H9 (cell line): ENCODE measurements around the gene NCOA6. TPM values are rescaled to one million over a fixed set of nuclear protein-coding genes. Genes with fewer than 3 reads are reported as not detected.

Experiments
- DNase-seq: peaks from one replicate; pipeline ENCODE4 v3.0.0-alpha.2; 2017
- H2AFZ ChIP-seq: one replicate; pipeline ENCODE4 v1.6.1; 2013; ENCODE audit warnings: mild to moderate bottlenecking, low read length, control low read depth, moderate library complexity
- H2AK5ac ChIP-seq: 2 replicates; pipeline ENCODE4 v1.6.1; 2013; ENCODE audit warnings: low read length, control low read depth, mixed read lengths; ENCODE audit not compliant: insufficient read length
- H2BK120ac ChIP-seq: one replicate; pipeline ENCODE4 v1.6.1; 2013; ENCODE audit warnings: low read depth, mild to moderate bottlenecking, low read length, control low read depth, inconsistent platforms; ENCODE audit not compliant: poor library complexity, severe bottlenecking
- H2BK12ac ChIP-seq: 2 replicates; pipeline ENCODE4 v1.6.1; 2013; ENCODE audit warnings: low read length, control low read depth, mixed read lengths, low read depth; ENCODE audit not compliant: insufficient read length
- H2BK15ac ChIP-seq: 2 replicates; pipeline ENCODE4 v1.6.1; 2013; ENCODE audit warnings: low read depth, low read length, control low read depth
- H2BK20ac ChIP-seq: one replicate; pipeline ENCODE4 v1.6.1; 2013; ENCODE audit warnings: low read depth, mild to moderate bottlenecking, low read length, control low read depth, inconsistent platforms; ENCODE audit not compliant: poor library complexity, severe bottlenecking
- H2BK5ac ChIP-seq: 2 replicates; pipeline ENCODE4 v1.6.1; 2013; ENCODE audit warnings: low read length, control low read depth, mixed read lengths; ENCODE audit not compliant: insufficient read length
- H3K14ac ChIP-seq: 2 replicates; pipeline ENCODE4 v1.6.1; 2013; ENCODE audit warnings: low read length, control low read depth; ENCODE audit not compliant: insufficient read depth
- H3K18ac ChIP-seq: 2 replicates; pipeline ENCODE4 v1.6.1; 2013; ENCODE audit warnings: low read depth, mild to moderate bottlenecking, mixed read lengths, low read length, control low read depth; ENCODE audit not compliant: insufficient read length
- H3K23ac ChIP-seq: 2 replicates; pipeline ENCODE4 v1.6.1; 2013; ENCODE audit warnings: low read length, control low read depth, mixed read lengths, low read depth; ENCODE audit not compliant: insufficient read length
- H3K23me2 ChIP-seq: 2 replicates; pipeline ENCODE4 v1.6.1; 2013; ENCODE audit warnings: low read depth, mild to moderate bottlenecking, mixed read lengths, low read length, control low read depth; ENCODE audit not compliant: insufficient read length, poor library complexity, severe bottlenecking
- H3K27ac ChIP-seq: 2 replicates; pipeline ENCODE4 v1.5.1; 2013; ENCODE audit warnings: low read length, control low read depth, mixed read lengths, low read depth; ENCODE audit not compliant: insufficient read length
- H3K27me3 ChIP-seq: 2 replicates; pipeline ENCODE4 v1.6.1; 2013; ENCODE audit warnings: low read length, control low read depth, inconsistent platforms; ENCODE audit not compliant: insufficient read depth
- H3K4ac ChIP-seq: 2 replicates; pipeline ENCODE4 v1.6.1; 2013; ENCODE audit warnings: low read depth, mild to moderate bottlenecking, control low read depth, inconsistent platforms, low read length, moderate library complexity
- H3K4me1 ChIP-seq: 2 replicates; pipeline ENCODE4 v1.6.1; 2013; ENCODE audit warnings: low read length, control low read depth, inconsistent platforms; ENCODE audit not compliant: insufficient read depth
- H3K4me2 ChIP-seq: 2 replicates; pipeline ENCODE4 v1.6.1; 2013; ENCODE audit warnings: low read length, control low read depth, mixed read lengths; ENCODE audit not compliant: insufficient read length, insufficient read depth
- H3K56ac ChIP-seq: 2 replicates; pipeline ENCODE4 v1.6.1; 2013; ENCODE audit warnings: low read depth, mild to moderate bottlenecking, mixed read lengths, low read length, control low read depth; ENCODE audit not compliant: insufficient read length
- H3K79me1 ChIP-seq: 2 replicates; pipeline ENCODE4 v1.6.1; 2013; ENCODE audit warnings: low read depth, mild to moderate bottlenecking, moderate library complexity, low read length, control low read depth, inconsistent platforms; ENCODE audit not compliant: insufficient read depth, poor library complexity, severe bottlenecking
- H3K79me2 ChIP-seq: 2 replicates; pipeline ENCODE4 v1.6.1; 2013; ENCODE audit warnings: low read length, control low read depth, inconsistent platforms; ENCODE audit not compliant: insufficient read depth
- H3K9ac ChIP-seq: 2 replicates; pipeline ENCODE4 v1.6.1; 2013; ENCODE audit warnings: low read length, control low read depth, mixed read lengths; ENCODE audit not compliant: insufficient read length; ENCODE audit errors: extremely low read depth
- H3K9me3 ChIP-seq: one replicate; pipeline ENCODE4 v1.6.1; 2013; ENCODE audit warnings: low read depth, low read length, inconsistent platforms; ENCODE audit not compliant: control insufficient read depth
- H3T11ph ChIP-seq: one replicate; pipeline ENCODE4 v1.6.1; 2013; ENCODE audit warnings: mild to moderate bottlenecking, low read length, control low read depth, inconsistent platforms
- H4K20me1 ChIP-seq: one replicate; pipeline ENCODE4 v1.6.1; 2013; ENCODE audit not compliant: control insufficient read depth, insufficient read length, insufficient read depth
- H4K5ac ChIP-seq: 2 replicates; pipeline ENCODE4 v1.6.1; 2013; ENCODE audit warnings: low read depth, mild to moderate bottlenecking, mixed read lengths, low read length, control low read depth; ENCODE audit not compliant: insufficient read length
- H4K8ac ChIP-seq: replicated peaks from 2 replicates; pipeline ENCODE4 v1.6.1; 2013; ENCODE audit warnings: low read length, control low read depth, mixed read lengths, low read depth; ENCODE audit not compliant: insufficient read length
- H4K91ac ChIP-seq: 2 replicates; pipeline ENCODE4 v1.6.1; 2013; ENCODE audit warnings: low read depth, mild to moderate bottlenecking, moderate library complexity, mixed read lengths, low read length, control low read depth; ENCODE audit not compliant: insufficient read length
- H3K27ac Mint-ChIP-seq, 3 experiments: 2 replicates in 2 of 3; 3 replicates in 1 of 3; pipeline ENCODE4 v1.8.0; 2020 to 2021; ENCODE audit warnings: mixed read lengths in 3 of 3, mild to moderate bottlenecking in 1 of 3, moderate library complexity in 1 of 3
- H3K27me3 Mint-ChIP-seq: 2 replicates; pipeline ENCODE4 v1.8.0; 2021; ENCODE audit warnings: low read depth, mild to moderate bottlenecking, moderate library complexity, mixed read lengths
- H3K36me3 Mint-ChIP-seq, 3 experiments: 2 replicates in 2 of 3; 3 replicates in 1 of 3; pipeline ENCODE4 v1.8.0; 2020 to 2021; ENCODE audit warnings: low read depth in 3 of 3, mixed read lengths in 3 of 3; ENCODE audit not compliant: insufficient read depth in 1 of 3
- H3K4me1 Mint-ChIP-seq, 2 experiments: 2 replicates each; pipeline ENCODE4 v1.8.0; 2020; ENCODE audit warnings: mixed read lengths in 2 of 2
- H3K4me3 Mint-ChIP-seq, 2 experiments: 2 replicates in 1 of 2; 3 replicates in 1 of 2; pipeline ENCODE4 v1.8.0; 2020 to 2021; ENCODE audit warnings: mild to moderate bottlenecking in 2 of 2, mixed read lengths in 2 of 2, moderate library complexity in 1 of 2
- H3K9me3 Mint-ChIP-seq, 2 experiments: 2 replicates in 1 of 2; 3 replicates in 1 of 2; pipeline ENCODE4 v1.8.0; 2020; ENCODE audit warnings: mild to moderate bottlenecking in 2 of 2, mixed read lengths in 2 of 2, moderate library complexity in 1 of 2
- CTCF ChIP-seq: fragments of 200-600 bp; sonication (generic); conservative IDR thresholded peaks from 3 replicates; pipeline ENCODE4 v1.8.0; 2021; ENCODE audit warnings: antibody characterized with exemption, mild to moderate bottlenecking
- whole genome bisulfite sequencing: extraction: QIAGEN DNeasy Blood & Tissue Kit; methylation state at CpG from one replicate; pipeline ENCODE4 v1.1.7; 2013; ENCODE audit warnings: missing lambda C conversion rate, low lambda C conversion rate, mixed read lengths; ENCODE audit not compliant: insufficient read length; ENCODE audit errors: extremely low coverage; 5-methylcytosine and 5-hydroxymethylcytosine counted together
- total RNA-seq: library from RNA; stranded (reverse); gene quantifications from 2 replicates; pipeline ENCODE4 v1.2.1, GENCODE V29; 2021

The NCOA6 gene
- total RNA-seq, 1 experiment from 2014 or later = 23.9 TPM

DNA sequence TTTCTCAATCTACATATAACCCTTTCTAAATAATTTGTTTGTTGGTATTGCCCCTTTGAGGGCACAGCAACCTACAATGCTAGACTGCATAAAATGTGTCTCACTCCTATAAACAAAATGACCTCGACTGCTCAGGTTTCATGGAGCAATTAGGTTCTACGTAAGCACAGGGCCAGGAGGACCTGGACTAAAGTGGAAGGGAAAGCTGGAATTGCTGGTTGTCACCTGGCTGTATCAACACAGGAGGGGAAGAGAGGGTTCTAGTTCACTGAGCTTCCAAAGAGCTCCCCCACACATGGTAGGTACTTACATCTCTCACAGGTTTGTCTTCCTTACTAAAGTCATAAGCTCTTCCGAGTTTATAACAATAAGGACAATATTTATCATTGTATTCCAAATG lies 51.0 kb downstream of the NCOA6 start:
- no peaks in the 10 kb centered on the region for H3K27me3 Mint-ChIP-seq
- no peaks in the 10 kb centered on the region for H3K79me2 ChIP-seq
- H3K4me1 Mint-ChIP-seq = no peaks in the 10 kb centered on the region

More for the DNA sequence above, 51.0 kb downstream of the NCOA6 start:
- no peak overlapping the region for H3K56ac ChIP-seq
- H3K27me3 ChIP-seq = no peaks in the 10 kb centered on the region
- H3K4ac ChIP-seq = no peak overlapping the region
- no peak overlapping the region for H2AK5ac ChIP-seq
- Mint-ChIP-seq H3K27ac (no peak overlapping the region), H3K36me3 (peaks cover 0 to 33% (median 5%) of the 10 kb centered on the region in 3 experiments; a peak in 3 of 7 replicates), H3K4me3 (no peak overlapping the region), H3K9me3 (no peaks in the 10 kb centered on the region)
- no peak overlapping the region for H3K23ac ChIP-seq
- WGBS = no CpG with 5 or more reads among the region's 3 CpGs
- H3K4me1 ChIP-seq = no peaks in the 10 kb centered on the region
- H3K9me3 ChIP-seq = no peaks in the 10 kb centered on the region
- H3K18ac ChIP-seq = no peak overlapping the region
- no peak overlapping the region for H4K5ac ChIP-seq
- no peak overlapping the region for H2BK12ac ChIP-seq
- H2BK15ac ChIP-seq = no peak overlapping the region
- no peaks in the 10 kb centered on the region for H3K23me2 ChIP-seq
- no peak overlapping the region for H2BK120ac ChIP-seq
- no peak for TF ChIP-seq CTCF
- no peak overlapping the region for H3T11ph ChIP-seq
- no peaks in the 10 kb centered on the region for H3K79me1 ChIP-seq
- no peak overlapping the region for H2AFZ ChIP-seq
- no peak overlapping the region for H4K8ac ChIP-seq
- no peak overlapping the region for H3K14ac ChIP-seq
- H2BK20ac ChIP-seq = no peak overlapping the region
- H3K4me2 ChIP-seq = no peak overlapping the region
- H3K9ac ChIP-seq = no peak overlapping the region
- no peak overlapping the region for H3K27ac ChIP-seq
- no peak for DNase-seq
- no peak overlapping the region for H2BK5ac ChIP-seq
- H4K20me1 ChIP-seq = no peaks in the 10 kb centered on the region
- H4K91ac ChIP-seq = no peak overlapping the region
